GM18861 (cell line): ENCODE measurements around the gene THAP7.

ENCODE experiments used
- ATAC-seq: cut with Tn5 transposase; IDR thresholded peaks from one replicate; pipeline ENCODE4 v1.9.1; 2021; ENCODE audit not compliant: unreplicated experiment

THAP7 gene

DNA sequence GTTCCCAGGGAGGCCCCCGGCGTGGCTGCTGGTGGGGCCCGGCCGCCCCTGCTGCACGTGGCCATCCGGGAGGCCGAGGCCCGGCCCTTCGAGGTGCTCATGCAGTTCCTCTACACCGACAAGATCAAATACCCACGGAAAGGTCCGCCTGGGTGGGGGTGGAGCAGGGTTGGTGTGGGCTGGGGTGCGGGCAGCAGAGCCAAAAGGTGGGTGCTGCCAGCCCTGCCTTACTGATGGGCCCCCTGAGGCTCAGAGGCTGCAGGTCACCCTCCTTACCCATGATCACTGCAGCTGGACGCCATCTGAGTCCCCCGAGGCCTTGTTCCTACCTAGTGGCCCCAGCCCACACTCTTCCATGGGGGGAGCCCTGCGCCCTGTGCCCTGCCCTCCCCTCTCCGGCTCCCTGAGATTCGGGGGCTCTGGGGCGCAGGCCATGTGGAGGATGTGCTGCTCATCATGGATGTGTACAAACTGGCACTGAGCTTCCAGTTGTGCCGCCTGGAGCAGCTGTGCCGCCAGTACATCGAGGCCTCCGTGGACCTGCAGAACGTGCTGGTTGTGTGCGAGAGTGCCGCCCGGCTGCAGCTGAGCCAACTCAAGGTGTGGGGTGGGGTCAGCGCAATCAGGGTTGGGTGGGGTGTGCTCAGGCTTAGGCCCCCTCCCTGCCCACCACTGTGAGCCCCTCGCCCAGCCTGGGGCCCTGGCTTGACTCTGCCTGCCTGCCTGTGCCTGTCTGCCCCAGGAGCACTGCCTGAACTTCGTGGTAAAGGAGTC, 7.6 kb downstream of the THAP7 start:
- ATAC-seq: no peak

DNA sequence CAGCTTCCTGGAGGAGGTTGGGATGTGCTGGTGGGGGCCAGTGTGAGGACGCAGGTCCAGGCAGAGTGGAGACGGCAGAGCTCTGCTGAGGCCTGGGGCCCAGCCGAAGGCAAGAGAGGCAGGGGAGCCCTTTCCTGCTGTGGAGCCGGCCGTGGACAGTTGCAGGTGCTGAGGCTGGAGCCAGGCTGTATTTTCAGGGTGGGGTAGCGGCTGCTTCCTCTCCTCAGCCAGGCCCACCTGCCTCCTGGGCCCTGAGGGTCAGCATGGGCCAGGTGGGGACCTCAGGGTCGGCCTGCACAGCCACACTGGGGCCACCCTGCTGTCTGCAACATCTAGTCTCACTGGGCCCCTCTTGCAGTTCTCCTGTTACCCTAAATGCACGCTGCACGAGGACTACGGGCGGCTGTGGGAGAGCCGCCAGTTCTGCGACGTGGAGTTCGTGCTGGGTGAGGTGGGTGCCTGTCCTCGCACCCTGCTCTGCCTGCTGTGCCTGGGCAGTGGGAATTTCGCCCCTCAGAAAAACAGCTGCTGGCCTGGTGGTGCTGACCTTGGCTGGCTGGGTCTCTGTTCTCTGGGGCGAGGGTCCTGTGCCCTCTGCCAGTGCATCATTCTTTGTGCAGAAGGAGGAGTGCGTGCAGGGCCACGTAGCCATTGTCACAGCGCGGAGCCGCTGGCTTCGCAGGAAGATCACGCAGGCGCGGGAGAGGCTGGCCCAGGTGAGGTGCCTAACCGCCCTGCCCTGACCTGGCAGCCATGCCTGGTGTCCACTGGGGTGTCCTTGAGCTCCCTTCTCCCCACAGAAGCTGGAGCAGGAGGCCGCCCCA, 8.4 kb downstream of the THAP7 start:
- ATAC-seq: no peak

DNA sequence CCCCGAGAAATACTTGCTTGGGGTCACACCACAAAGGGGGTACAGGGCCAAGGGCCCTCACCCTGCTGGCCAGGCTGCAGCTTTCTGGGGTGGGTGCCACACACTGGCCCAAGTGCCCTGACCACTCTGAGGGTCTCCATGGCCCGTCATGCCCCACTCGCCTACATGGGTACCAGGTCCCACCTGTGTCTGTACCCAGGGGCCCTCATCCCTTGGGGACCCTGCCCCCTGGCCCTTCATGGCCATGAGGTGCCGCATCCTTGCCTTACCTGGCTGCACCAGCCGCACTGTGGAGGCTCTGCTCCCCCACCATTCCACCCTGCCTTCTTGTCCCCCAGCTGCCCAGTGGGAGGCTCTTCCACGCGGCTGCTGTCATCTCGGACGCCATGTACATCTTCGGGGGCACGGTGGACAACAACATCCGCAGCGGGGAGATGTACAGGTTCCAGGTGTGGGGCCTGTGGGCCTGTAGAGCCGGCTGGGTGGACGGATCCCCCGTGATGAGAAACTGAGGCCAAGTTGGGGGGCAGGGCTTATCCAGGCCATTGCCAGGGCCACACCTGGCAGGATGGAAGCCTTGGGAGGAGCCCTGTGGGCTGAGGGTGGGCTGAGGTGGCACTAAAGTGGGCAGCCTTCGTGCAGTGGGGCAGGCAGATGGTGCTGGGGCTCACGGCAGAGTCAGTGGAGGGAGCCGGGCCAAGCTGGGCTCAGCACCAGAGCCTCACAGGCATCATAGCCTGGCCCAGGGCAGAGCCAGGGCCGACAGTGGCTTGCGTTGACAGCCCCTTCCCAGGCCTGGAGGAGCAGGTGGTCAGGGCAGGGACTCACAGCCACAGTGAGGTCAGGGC, 9.2 kb downstream of the THAP7 start:
- no peak for ATAC-seq

DNA sequence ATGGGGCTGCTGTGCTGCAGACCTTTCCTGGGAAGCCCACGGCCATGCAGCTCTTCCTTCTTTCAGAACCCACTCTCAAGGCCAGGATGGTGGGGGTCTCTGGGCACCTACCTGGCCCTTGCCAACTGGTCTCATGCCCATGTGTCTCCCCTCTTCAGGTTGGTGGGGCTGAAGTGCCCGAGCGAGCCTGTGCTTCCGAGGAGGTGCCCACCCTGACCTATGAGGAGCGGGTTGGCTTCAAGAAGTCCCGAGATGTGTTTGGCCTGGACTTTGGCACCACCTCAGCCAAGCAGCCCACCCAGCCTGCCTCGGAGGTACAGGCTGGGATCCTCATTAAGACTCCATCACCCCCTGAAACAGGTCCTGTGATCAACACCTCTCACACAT, 9.9 kb downstream of the THAP7 start:
- ATAC-seq: no peak

DNA sequence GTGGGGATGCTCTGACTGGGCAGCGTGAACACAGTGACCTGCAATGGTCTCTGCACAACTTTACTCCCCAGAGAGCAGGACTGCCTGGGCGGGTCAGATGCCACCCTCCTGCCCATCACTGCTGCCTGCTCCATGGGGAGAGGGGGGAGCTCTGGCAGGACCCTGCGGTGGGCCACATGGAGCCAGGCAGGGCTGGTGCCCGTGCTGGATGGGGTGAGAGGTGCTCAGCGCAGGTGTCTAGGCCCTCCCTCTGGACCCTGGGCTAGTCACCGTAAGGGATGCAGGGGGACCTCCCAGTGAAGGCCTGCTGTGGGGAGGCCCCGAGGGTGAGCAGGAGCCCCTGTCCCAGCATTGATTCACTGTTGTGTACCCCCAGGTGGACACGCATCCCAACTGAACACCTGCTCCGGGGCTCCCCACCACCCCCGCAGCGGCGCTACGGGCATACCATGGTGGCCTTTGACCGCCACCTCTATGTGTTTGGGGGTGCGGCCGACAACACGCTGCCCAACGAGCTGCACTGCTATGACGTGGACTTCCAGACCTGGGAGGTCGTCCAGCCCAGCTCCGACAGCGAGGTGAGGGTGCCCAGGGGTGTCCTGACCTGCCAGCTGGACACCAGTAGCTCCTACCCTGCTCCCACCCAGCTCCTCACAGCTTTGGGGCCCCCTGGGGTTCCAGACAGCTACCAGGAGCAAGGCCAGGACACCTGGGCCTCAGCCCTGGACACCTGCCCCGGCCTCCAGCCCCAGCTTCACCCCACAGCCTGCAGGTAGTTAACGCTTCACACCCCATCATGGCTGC, 10.5 kb downstream of the THAP7 start:
- ATAC-seq: no peak

DNA sequence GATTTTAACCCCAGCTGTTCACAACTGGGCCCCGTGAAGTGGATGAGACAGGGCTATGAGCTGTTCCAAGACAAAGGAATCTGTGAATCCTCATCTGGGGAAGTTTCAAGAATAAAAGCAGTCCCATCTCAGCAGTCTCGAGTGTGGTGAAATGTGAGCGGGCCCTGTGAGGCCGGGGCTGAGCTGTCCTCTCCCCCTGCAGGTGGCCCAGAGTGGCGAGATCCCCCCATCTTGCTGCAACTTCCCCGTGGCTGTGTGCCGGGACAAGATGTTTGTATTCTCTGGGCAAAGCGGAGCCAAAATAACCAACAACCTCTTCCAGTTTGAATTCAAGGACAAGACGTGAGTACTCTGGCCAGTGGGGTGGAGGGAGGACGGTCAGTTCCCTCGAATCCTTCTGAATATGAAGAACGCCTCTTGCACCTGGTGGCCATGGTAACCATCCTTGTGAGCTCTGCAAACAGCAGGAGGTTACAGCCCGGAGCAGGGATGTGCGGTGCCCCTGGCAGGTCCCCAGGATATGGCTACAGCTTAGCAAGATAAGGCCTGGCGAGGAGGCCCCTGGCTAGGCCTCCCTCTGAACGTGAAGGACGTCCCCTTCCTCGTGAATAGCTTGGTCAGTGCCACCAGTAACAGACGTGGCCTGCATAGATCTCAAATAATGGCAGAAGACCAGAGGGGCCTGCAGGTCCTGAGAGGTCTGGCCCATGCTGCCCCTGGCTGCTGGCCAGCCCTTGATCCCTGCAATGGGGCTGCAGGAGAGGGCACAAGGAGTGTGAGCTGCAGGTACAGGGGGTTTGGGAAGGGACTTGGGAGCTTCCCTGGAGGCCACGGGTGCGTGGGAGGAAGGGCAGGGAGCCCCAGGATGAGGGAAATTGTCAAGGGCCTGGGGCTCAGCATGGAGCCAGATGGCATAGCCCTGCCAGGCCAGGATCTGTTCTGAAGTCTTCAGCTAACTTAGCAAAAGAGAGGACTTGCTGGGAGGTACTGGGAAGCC, 11.4 kb downstream of the THAP7 start:
- no peak for ATAC-seq

DNA sequence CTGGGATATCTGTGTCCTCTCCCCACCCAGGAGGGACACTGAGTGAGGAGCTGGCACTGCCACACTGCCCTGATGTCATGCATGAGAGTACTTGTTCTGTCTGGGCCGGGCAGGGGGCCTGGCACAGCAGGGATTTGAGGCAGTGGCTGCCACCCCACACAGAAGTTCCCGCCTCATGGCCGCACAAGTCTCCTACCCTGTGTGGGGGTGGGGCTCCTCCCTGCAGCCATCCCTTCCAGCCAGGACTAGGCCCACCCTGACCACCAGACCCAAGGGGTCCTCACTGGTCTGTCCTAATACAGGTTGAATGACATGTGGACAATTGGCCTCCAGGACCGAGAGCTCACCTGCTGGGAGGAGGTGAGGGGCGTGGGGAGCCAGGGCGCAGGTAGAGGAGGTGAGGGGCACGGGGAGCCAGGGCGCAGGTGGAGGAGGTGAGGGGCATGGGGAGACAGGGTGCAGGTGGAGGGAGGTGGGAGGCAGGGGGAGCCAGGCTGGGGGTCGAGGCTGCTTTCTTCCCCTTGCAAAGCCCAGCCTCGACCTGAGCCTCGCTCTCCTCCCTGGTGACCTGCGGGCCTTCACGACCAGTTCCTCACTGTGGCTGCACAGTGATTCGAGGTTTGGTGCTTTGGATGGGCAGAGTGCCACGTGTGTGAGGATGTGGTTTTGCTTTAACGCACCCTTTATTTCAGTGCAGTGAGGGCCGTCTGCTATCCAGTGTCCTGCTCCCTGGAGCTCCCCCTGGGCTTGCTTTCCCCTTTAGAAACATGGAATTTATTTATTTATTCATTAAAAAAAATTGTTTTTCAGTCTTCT, 12.4 kb downstream of the THAP7 start:
- ATAC-seq: no peak

DNA sequence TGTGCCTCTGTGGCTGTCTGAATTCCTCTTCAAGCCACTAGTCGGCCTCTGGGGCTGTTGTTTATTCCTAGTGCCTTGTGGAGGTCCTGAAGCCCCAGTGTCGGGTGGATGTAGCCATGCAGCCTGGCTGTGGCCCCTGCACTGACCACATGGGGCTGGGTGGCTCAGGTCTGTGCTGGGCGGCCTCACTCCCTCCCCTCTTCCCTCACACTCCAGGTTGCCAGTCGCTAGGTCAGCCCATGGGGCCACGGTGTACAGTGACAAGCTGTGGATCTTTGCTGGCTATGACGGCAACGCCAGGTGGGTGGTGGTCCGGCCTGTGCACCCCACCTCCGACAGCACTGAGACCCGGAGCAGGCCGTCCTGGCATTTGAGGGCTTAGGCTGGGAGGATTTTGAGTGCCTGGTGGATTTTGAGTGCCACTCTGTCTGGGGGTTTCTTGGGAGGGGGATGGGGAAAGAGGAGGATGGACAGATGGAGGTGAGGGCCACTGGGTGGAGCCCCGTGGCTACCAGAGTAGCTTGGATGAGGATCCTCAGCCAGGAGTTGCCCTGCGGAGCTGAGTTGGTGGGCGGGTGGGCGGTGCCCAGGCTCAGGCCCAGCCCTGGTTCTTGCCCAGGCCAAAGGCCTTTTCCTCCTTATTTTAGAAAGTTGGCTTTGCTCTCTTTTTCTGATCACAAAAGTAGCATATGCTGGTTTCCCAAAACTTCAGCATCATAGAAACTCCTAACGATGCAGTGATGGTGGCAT, 13.2 kb downstream of the THAP7 start:
- no peak for ATAC-seq

DNA sequence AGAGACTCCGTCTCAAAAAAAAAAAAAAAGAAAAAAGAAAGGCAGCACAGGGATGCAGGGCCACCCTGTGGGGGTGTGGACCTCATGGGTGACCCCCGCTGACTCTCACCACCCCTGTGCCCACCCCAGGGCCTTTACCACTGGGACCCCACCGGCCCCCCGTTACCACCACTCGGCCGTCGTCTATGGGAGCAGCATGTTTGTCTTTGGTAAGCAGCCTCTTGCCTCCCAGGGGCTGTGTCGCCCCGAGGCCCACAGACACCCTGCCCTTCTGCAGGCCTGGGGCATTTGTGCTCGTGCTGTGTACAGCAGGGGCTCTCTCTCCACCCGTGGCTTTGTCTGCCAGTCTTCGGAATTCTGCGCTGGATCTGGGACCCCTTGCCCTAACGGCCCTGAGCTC, 14.5 kb downstream of the THAP7 start:
- ATAC-seq: no peak

DNA sequence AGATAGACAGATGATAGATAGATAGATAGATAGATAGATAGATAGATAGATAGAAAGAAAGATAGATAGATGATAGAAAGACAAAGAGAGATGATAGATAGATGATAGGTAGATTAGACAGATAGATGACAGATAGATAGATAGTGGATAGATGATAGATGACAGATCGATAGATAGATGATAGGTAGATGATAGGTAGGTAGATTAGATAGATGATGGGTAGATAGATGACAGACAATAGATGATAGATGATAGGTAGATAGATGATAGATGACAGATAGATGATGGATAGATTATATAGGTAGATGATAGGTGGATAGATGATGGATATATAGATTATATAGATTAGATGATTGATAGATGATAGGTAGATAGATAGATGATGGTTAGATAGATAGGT, 15.6 kb downstream of the THAP7 start:
- ATAC-seq: no peak

DNA sequence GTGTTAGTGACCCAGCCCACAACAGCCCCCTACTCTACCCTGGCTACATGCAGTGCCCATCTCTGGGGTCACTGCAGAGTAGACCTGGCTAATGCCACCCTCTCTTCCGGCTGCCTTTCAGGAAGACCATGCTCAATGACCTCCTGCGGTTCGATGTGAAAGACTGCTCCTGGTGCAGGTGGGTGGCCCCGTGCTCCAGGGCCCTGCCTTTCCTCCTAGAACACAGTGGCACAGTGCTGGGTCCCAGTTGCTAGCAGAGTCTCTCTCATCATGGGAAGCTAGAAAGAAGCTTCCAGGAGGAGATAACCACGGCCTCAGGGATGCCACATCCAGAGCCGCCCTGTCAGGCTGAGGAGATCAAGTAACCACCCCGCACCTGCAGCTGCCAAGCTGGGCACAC, 16.2 kb downstream of the THAP7 start:
- no peak for ATAC-seq

DNA sequence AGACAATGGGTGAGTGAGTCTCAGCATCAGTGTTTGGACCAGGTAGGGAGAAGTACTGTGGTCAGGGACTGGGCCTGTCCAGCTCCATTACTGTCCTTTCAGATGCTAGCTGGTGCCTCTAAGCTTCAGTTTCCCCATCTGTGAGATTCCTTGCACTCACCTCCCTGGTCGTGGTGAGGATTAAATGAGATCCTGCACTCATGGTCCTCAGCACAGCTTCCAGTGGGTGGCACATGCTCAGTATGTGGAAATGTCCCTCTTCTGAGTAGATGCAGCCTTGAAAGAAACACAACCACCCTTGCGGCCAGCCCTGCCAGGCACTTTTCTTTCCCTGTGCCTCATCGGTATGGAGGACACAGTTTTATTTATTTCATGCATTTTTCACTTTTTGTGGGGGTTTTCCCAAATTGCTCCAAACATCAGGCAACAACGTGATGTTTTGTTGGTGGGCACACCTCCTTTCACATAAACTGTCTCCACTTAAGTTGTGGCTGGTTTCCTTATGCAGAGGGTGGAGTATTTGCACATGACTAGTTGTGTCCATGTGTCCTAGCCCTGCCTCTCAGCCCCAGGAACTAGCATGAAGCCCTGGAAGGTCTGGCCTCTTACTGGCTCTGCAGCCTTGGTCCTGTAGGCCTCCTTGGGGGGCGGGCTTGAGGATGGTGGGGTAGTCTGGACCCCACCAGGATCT, 18.7 kb downstream of the THAP7 start:
- no peak for ATAC-seq

DNA sequence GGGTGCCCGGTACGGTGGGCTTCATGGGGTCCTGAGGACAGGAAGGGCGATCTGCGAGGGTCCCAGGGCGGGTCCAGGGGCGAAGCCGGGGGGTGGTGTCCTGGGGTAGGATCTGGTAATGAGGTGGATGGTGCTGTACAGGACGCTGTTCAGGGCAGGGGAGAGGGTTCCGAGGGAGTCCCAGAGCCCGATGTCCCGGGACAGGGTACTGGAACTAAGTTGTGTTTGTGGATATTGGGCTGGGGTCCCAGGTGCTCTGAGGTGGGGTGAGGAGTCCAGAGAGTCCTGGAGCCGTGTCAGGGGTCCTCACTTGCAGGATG, 19.4 kb downstream of the THAP7 start:
- no peak for ATAC-seq

DNA sequence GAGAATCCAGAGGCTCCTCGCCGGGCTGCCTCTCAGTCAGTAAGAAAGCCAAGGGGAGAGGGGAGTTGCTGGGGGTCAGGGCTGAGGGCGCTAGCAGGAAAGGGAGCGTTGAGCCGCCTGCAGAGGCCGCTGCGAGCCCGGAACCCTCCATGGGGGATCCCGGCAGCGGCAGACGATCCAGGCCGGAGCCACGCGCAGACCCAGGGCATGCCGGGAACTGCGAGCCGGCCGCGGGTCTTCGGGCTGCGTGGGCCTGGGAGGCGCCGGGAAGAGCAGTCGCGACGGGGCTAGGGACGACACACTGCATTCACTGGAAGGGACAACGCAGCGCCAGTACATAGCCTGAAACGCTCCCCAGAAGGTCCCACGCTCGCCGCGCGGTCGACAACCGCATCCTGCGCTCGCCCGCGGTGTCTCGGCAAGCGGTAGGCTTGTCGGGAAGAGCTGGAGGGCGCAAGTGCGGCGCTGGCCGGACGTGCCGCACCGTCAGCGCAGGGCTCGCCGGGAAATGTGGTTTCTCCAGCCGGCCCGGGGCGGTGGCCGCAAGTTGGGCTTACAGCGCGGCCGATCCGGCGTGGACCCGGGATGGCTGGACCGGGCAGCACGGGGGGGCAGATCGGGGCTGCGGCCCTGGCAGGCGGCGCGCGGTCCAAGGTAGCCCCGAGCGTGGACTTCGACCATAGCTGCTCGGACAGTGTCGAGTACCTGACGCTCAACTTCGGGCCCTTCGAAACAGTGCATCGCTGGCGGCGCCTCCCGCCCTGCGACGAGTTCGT, 19.9 kb downstream of the THAP7 start, which contains the start of gene LZTR1:
TSS of gene LZTR1 (plus strand) at position 511 of the 776 bp plus-strand sequence. CDS start at position 586, 75 bp downstream.
- peak; percentile 57 for ATAC-seq

DNA sequence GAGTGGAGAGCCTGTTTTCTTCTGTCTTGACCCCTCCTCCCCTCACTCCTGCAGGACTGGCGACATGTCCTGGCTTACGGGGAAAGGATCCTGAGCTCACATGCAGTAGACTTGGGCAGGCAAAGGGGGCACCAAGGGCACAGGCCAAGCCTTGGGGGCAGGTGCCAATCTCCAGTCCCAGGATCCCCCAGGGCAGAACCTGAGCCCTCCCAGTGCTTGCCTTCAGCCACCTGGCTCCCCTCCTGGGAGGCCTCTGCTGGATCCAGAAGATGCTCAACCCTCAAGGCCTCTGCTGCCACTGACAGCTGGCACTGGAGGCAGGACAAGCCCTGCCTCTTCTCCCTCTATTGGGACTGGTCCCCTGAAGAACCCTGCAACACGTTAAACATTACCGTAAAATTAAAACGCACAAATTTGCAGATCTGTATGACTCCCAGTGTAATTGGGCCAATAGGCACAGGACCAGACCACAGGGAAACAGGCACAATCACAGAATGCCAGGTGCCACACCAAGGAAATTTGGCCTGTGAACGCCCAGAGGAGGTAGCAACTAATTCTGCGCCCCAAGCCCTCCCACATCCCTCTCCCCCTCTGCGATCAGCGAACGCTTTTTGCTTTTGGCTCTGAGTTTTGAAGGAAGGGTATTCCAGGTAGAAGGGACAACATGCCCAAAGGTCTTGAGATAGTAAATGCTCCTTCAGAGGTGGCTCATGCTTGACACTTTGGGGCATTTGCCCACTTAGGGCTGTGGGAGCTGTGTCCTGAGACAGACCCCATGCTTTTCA, 20.8 kb downstream of the THAP7 start:
- peak; percentile 8 for ATAC-seq

DNA sequence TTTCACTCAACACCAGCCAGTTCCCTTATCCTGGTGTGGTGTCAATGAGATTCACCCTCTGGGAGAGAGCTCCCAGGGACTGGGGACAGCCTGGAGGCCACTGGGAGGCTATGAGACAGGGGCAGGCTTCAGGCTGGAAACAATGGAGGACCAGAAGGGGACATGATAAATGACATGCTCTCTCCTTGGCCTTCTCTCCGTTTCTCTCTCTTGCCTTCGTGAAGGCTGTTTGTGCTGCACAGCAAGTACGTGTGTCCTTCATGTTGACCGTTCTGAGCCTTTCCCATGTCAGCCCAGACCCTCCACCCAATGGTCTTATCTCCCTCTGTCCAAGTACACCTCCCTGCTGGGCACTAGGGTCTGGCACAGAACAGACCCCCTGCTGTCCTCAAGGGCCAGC, 21.4 kb downstream of the THAP7 start:
- no peak for ATAC-seq
